GM23248 (cell line): ENCODE measurements around the gene SLC40A1. TPM values are rescaled to one million over a fixed set of nuclear protein-coding genes. Genes with fewer than 3 reads are reported as not detected.

Experiments used
- DNase-seq: peaks from one replicate; pipeline ENCODE4 v3.0.0-alpha.2; 2015
- H2AFZ ChIP-seq: fragments of 200-600 bp; sonication (generic); 2 replicates; pipeline ENCODE4 v1.6.1; 2016; ENCODE audit warnings: antibody characterized with exemption
- H3F3A ChIP-seq: fragments of 200-600 bp; sonication (generic); 2 replicates; pipeline ENCODE4 v1.6.1; 2016; ENCODE audit warnings: mild to moderate bottlenecking, antibody characterized with exemption, mixed run types; ENCODE audit not compliant: insufficient read depth
- H3K27ac ChIP-seq: fragments of 200-600 bp; sonication (generic); 2 replicates; pipeline ENCODE4 v1.5.1; 2016; ENCODE audit warnings: mild to moderate bottlenecking
- H3K27me3 ChIP-seq: fragments of 200-600 bp; sonication (generic); replicated peaks from 2 replicates; pipeline ENCODE4 v1.6.1; 2016; ENCODE audit warnings: mild to moderate bottlenecking; ENCODE audit not compliant: insufficient read depth
- H3K36me3 ChIP-seq: fragments of 200-600 bp; sonication (generic); 2 replicates; pipeline ENCODE4 v1.6.1; 2016; ENCODE audit warnings: low read depth, mild to moderate bottlenecking
- H3K4me1 ChIP-seq: fragments of 200-600 bp; sonication (generic); 2 replicates; pipeline ENCODE4 v1.6.1; 2016; ENCODE audit warnings: mild to moderate bottlenecking; ENCODE audit not compliant: insufficient read depth
- H3K4me2 ChIP-seq: fragments of 200-600 bp; sonication (generic); one replicate; pipeline ENCODE4 v1.6.1; 2016; ENCODE audit warnings: mild to moderate bottlenecking; ENCODE audit not compliant: unreplicated experiment
- H3K4me3 ChIP-seq: fragments of 200-600 bp; sonication (generic); 2 replicates; pipeline ENCODE4 v1.5.1; 2016; ENCODE audit warnings: mild to moderate bottlenecking
- H3K79me2 ChIP-seq: fragments of 200-600 bp; sonication (generic); 2 replicates; pipeline ENCODE4 v1.6.1; 2016; ENCODE audit warnings: mild to moderate bottlenecking; ENCODE audit not compliant: insufficient read depth
- H3K9ac ChIP-seq: fragments of 200-600 bp; sonication (generic); 2 replicates; pipeline ENCODE4 v1.6.1; 2016; ENCODE audit warnings: mild to moderate bottlenecking
- H3K9me2 ChIP-seq: fragments of 200-600 bp; sonication (generic); 2 replicates; pipeline ENCODE4 v1.6.1; 2016; ENCODE audit warnings: mixed run types, mild to moderate bottlenecking, moderate library complexity; ENCODE audit not compliant: insufficient read depth
- H3K9me3 ChIP-seq: fragments of 200-600 bp; sonication (generic); one replicate; pipeline ENCODE4 v1.6.1; 2017; ENCODE audit warnings: low read depth
- H4K20me1 ChIP-seq: fragments of 200-600 bp; sonication (generic); 2 replicates; pipeline ENCODE4 v1.6.0; 2016; ENCODE audit not compliant: insufficient read depth
- EZH2 ChIP-seq: fragments of 200-600 bp; sonication (generic); IDR thresholded peaks from 2 replicates; pipeline ENCODE4 v1.6.1; 2018; ENCODE audit warnings: antibody characterized with exemption, mild to moderate bottlenecking; ENCODE audit not compliant: insufficient read depth, poor library complexity, severe bottlenecking
- EZH2phosphoT487 ChIP-seq: fragments of 200-600 bp; sonication (generic); IDR thresholded peaks from 2 replicates; pipeline ENCODE4 v1.6.1; 2018; ENCODE audit warnings: antibody characterized with exemption, moderate library complexity, mild to moderate bottlenecking, low read depth; ENCODE audit not compliant: insufficient read depth
- WGBS, 2 experiments: methylation state at CpG; one replicate each; pipeline ENCODE4 v1.1.6; 2015 to 2017; ENCODE audit warnings: low lambda C conversion rate in 2 of 2, low coverage in 1 of 2; ENCODE audit errors: missing lambda C conversion rate in 2 of 2; 5-methylcytosine and 5-hydroxymethylcytosine counted together
- in situ Hi-C: fragments of 300-500 bp; cut with MboI; formaldehyde crosslinking; loops from 2 replicates; pipeline ENCODE4 v1.15.0; 2020
- polyA plus RNA-seq: library from polyadenylated mRNA; unstranded; fragments of >200 nt; fragmentation: Nextera tagmentation; extraction: Ambion mirVana; gene quantifications from 2 replicates; pipeline ENCODE4 v1.2.1, GENCODE V29; 2016
- total RNA-seq: library from RNA; depleted of rRNA; stranded (reverse); fragments of >200 nt; shearing (Covaris generic); gene quantifications from 2 replicates; pipeline ENCODE4 v1.2.3, GENCODE V29; 2014; rRNA removed

SLC40A1 gene, protein sequence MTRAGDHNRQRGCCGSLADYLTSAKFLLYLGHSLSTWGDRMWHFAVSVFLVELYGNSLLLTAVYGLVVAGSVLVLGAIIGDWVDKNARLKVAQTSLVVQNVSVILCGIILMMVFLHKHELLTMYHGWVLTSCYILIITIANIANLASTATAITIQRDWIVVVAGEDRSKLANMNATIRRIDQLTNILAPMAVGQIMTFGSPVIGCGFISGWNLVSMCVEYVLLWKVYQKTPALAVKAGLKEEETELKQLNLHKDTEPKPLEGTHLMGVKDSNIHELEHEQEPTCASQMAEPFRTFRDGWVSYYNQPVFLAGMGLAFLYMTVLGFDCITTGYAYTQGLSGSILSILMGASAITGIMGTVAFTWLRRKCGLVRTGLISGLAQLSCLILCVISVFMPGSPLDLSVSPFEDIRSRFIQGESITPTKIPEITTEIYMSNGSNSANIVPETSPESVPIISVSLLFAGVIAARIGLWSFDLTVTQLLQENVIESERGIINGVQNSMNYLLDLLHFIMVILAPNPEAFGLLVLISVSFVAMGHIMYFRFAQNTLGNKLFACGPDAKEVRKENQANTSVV
- total RNA-seq (0.25 TPM in 1 of 2 replicates, not detected in the other), polyA plus RNA-seq (0.15 and 0.28 TPM in 2 replicates)

DNA sequence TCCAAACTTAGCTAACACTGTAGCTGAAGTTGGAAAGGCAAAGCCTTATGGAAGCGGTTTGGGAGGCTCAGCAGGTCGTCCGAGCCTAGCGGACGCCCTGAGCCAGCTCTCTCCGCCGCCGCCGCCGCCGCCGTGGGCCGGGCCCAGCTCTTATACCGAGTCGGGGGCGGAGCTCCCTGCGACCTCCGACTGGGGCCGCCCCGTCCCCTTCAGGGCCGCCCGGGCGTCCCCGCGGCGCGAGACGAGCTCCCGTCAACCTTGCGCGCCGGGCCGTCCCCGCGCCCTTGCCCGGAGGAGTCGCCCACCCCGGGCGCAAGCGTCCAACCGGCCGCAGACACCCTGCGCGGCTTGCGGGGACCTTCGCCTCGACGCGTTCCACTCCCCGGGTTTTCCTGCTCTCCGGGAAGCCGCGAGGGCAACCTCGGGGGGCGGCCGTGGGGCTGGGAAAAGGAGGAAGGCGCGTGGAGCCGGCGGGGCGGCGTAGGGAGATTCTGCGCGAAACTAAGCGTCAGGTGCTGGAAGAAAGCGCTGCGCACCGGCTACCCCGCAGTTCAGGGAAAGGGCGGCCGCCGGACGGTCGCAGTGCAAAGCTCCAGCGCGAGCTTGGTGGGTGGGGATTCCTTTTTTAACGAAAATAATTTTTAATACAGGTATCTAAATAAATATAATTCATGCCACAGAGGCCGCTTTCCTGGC is at the start of gene SLC40A1:
Gene SLC40A1, minus strand, starts transcription at position 129 of the 696 bp plus-strand sequence. CDS start 326 bp downstream, outside the sequence.
- H3K4me2 ChIP-seq, result peak within 1 kb of the TSS; percentile 79
- H3K9ac ChIP-seq, result no peak within 1 kb of the TSS
- H3K27me3 ChIP-seq, result peaks cover 35% of the 10 kb centered on the region
- no peaks in the 10 kb centered on the region for H3F3A ChIP-seq
- in situ Hi-C loops, result no loop called here
- H3K4me3 ChIP-seq, result peak within 1 kb of the TSS; percentile 68
- H3K36me3 ChIP-seq, result no peaks in the 10 kb centered on the region
- H3K27ac ChIP-seq, result no peak within 1 kb of the TSS
- H3K9me2 ChIP-seq, result no peaks in the 10 kb centered on the region
- DNase-seq, result peak; percentile 56
- no peaks in the 10 kb centered on the region for H3K79me2 ChIP-seq
- no peaks in the 10 kb centered on the region for H4K20me1 ChIP-seq
- peak within 1 kb of the TSS; percentile 87 for H2AFZ ChIP-seq
- no peaks in the 10 kb centered on the region for H3K4me1 ChIP-seq
- 2% methylated on average over 56 to 74 of the region's 78 CpGs for WGBS, 2 experiments
- TF ChIP-seq EZH2 (no peak), EZH2phosphoT487 (no peak)
- H3K9me3 ChIP-seq, result no peaks in the 10 kb centered on the region

DNA sequence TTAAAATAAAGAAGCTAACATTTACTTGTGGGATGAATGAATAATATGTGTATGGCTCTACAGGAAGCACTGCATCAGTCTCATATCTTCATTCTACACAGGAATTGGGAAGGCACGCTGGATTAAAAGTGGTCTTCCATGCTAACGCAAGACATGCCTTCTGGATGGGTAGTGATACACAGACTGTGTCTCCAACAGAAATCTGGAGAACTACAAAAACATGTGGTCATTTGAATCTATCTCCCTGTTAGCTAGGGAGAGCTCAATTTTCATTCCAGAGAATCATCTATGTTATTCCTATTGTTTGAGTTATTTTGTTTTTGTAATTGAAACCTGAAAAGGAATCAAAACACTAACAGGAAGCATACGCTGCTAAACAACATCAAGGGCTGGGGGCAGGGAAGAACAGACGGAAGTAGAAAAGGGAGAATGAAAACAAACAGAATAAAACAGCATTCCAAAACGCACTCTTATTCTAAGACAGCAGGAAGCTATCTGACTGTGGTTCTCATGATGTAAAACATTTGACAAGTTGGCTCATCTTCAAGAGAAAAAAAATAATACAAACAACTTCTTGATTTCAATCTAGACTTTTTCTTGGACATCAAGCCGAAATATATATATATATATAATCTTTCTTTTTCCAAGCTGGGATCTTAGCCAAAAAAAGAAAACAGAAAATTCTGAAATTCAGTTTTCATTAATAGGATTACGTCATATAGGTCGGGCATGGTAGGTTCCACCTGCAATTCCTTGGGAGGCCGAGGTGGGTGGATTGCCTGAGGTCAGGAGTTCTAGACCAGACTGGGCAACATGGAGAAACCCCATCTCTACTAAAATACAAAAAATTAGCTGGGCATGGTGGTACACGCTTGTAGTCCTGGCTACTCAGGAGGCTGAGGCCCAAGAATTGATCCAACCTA is 49.2 kb upstream of the SLC40A1 start:
- no peaks in the 10 kb centered on the region for H3K9me2 ChIP-seq
- H3K4me1 ChIP-seq, result peaks cover 10% of the 10 kb centered on the region
- H4K20me1 ChIP-seq, result no peaks in the 10 kb centered on the region
- no peak overlapping the region for H3K4me2 ChIP-seq
- H3K4me3 ChIP-seq, result no peak overlapping the region
- peak overlapping the region; percentile 74 for H2AFZ ChIP-seq
- no peak overlapping the region for H3K9ac ChIP-seq
- H3K9me3 ChIP-seq, result no peaks in the 10 kb centered on the region
- H3K79me2 ChIP-seq, result no peaks in the 10 kb centered on the region
- in situ Hi-C loops, result no loop called here
- DNase-seq, result no peak
- no peak overlapping the region for H3K27ac ChIP-seq
- H3K27me3 ChIP-seq, result no peaks in the 10 kb centered on the region
- H3K36me3 ChIP-seq, result no peaks in the 10 kb centered on the region
- 41 to 45% methylated on average over 10 of the region's 10 CpGs for WGBS, 2 experiments
- H3F3A ChIP-seq, result no peaks in the 10 kb centered on the region
- no peak for TF ChIP-seq EZH2phosphoT487
- no peak for TF ChIP-seq EZH2

DNA sequence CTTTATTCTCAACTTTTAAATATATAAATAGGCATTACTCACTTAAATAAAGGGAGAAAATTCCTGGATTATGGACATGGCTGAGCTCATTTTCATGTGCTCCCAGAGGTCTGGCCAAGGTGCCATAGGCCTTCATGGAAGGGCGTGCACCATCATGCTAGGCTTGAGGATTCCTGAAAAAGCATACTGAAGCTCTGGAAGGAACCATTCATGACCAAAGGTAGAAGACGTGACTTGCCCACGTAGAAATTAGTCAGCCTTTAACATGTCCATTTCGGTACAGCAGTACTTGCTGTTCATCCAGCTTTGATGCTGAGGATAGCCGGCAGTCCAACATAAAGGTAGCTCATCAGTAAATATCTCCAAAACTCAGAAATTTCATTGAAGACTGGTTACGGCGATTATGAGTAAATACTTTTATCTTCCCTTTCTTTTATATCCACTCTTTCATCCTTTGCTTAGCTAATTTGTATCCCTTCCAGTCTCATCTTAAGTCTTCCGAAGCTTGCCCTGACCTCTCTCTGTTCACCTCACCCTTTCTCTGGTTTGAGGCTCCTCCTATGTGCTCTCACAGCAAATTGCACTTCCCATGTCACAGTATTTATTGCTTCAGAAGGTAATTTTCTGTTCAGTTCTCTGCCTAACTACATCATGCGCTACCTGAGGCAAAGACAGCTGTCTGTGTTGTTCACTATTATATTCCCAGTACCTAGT is 48.4 kb upstream of the SLC40A1 start:
- Histone ChIP-seq H3K27me3 (no peaks in the 10 kb centered on the region), H3K4me3 (no peak overlapping the region), H4K20me1 (no peaks in the 10 kb centered on the region), H3F3A (no peaks in the 10 kb centered on the region), H3K9me2 (no peaks in the 10 kb centered on the region), H3K9me3 (no peaks in the 10 kb centered on the region), H2AFZ (peak overlapping the region; percentile 74), H3K79me2 (no peaks in the 10 kb centered on the region), H3K9ac (no peak overlapping the region), H3K4me1 (peaks cover 2% of the 10 kb centered on the region), H3K27ac (no peak overlapping the region), H3K36me3 (no peaks in the 10 kb centered on the region), H3K4me2 (no peak overlapping the region)
- TF ChIP-seq EZH2 (no peak), EZH2phosphoT487 (no peak)
- 91 to 93% methylated on average over 9 of the region's 9 CpGs for WGBS, 2 experiments
- in situ Hi-C loops, result no loop called here
- no peak for DNase-seq
